T-helper 17 cell (primary cell): ENCODE measurements around the gene RELB. TPM values are rescaled to one million over a fixed set of nuclear protein-coding genes. Genes with fewer than 3 reads are reported as not detected.
"Not testable (repeated sequence)": the region's sequence is repeated elsewhere in the genome, so short reads cannot be mapped to it uniquely, and the experiment has no call there.

ENCODE experiments used
- ATAC-seq: fragments of 150-1000 bp; cut with Tn5 transposase; 2 replicates; pipeline ENCODE4 v1.10.0; 2021; ENCODE audit warnings: mild to moderate bottlenecking, moderate library complexity
- DNase-seq, 3 donors: peaks; one replicate each; pipeline versions ENCODE4 v3.0.0 to v3.0.0-alpha.2; 2020 to 2021
- H3K9me3 ChIP-seq: one replicate; pipeline ENCODE4 v1.7.0; 2013; ENCODE audit warnings: low read length, mild to moderate bottlenecking; ENCODE audit not compliant: control insufficient read depth, poor library complexity, severe bottlenecking
- H3K27ac Mint-ChIP-seq: one replicate; pipeline ENCODE4 v1.8.0; 2022; ENCODE audit warnings: mild to moderate bottlenecking, moderate library complexity, mixed read lengths
- H3K27me3 Mint-ChIP-seq: one replicate; pipeline ENCODE4 v1.8.0; 2022; ENCODE audit warnings: mixed read lengths
- H3K36me3 Mint-ChIP-seq: one replicate; pipeline ENCODE4 v1.8.0; 2022; ENCODE audit warnings: low read depth, mixed read lengths
- H3K4me1 Mint-ChIP-seq: one replicate; pipeline ENCODE4 v1.8.0; 2022; ENCODE audit warnings: mild to moderate bottlenecking, mixed read lengths
- H3K4me3 Mint-ChIP-seq: one replicate; pipeline ENCODE4 v1.8.0; 2022; ENCODE audit warnings: mild to moderate bottlenecking, moderate library complexity, mixed read lengths
- total RNA-seq, 4 donors: library from RNA in 2 of 4; stranded (reverse) in 2 of 4; gene quantifications; one replicate each; pipeline ENCODE4 v1.2.3 and lab custom pipeline; 2022 to 2026

Gene RELB
- total RNA-seq, 2 donors from 2014 or later: 128 to 136 TPM

DNA sequence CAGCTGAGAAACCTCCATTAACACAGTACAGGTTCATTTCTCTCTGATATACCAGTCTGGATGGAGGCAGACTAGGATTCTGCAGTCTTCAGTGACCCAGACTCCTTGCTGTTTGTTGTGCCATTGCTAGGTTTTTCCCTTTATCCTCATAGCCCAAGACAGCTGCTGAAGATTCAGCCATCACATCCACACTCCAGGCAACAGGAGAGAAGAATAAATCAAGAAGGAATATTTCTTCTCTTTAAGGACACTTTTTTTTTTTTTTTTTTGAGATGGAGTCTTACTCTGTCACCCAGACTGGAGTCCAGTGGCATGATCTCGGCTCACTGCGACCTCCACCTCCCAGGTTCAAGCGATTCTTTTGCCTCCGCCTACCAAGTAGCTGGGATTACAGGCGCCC lies 31.8 kb upstream of the RELB start:
- Mint-ChIP-seq H3K27me3 (no peaks in the 10 kb centered on the region), H3K36me3 (peaks cover 8% of the 10 kb centered on the region), H3K27ac (no peak overlapping the region), H3K4me3 (no peak overlapping the region), H3K4me1 (peaks cover 12% of the 10 kb centered on the region)
- DNase-seq (no peak), ATAC-seq (no peak)
- no peaks in the 10 kb centered on the region for H3K9me3 ChIP-seq

DNA sequence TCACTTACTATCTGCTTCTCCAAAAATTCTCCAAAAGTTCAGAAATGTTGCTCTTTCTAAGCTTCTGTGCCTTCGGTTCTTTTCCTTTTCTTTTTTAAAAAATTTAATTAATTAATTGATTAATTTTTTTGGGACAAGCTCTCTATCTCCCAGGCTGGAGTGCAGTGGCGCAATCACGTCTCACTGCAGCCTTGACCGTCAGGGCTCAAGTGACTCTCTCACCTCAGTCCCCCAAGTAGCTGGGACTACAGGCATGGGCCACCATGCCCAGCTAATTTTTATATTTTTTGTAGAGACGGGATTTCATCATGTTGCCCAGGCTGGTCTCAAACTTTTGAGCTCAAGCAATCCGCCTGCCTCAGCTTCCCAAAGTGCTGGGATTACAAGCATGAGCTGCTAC lies 29.8 kb upstream of the RELB start:
- ATAC-seq, H3K4me3 Mint-ChIP-seq, DNase-seq, H3K4me1 Mint-ChIP-seq, H3K9me3 ChIP-seq, H3K27me3 Mint-ChIP-seq, H3K27ac Mint-ChIP-seq, H3K36me3 Mint-ChIP-seq: not testable (repeated sequence)

GRCh38 chr19:44972802-44973201 lies 28.5 kb upstream of the RELB start:
- Mint-ChIP-seq H3K27ac (no peak overlapping the region), H3K36me3 (peaks cover 3% of the 10 kb centered on the region), H3K4me1 (peaks cover 7% of the 10 kb centered on the region), H3K27me3 (no peaks in the 10 kb centered on the region), H3K4me3 (no peak overlapping the region)
- ATAC-seq: no peak
- no peak for DNase-seq
- no peaks in the 10 kb centered on the region for H3K9me3 ChIP-seq

DNA sequence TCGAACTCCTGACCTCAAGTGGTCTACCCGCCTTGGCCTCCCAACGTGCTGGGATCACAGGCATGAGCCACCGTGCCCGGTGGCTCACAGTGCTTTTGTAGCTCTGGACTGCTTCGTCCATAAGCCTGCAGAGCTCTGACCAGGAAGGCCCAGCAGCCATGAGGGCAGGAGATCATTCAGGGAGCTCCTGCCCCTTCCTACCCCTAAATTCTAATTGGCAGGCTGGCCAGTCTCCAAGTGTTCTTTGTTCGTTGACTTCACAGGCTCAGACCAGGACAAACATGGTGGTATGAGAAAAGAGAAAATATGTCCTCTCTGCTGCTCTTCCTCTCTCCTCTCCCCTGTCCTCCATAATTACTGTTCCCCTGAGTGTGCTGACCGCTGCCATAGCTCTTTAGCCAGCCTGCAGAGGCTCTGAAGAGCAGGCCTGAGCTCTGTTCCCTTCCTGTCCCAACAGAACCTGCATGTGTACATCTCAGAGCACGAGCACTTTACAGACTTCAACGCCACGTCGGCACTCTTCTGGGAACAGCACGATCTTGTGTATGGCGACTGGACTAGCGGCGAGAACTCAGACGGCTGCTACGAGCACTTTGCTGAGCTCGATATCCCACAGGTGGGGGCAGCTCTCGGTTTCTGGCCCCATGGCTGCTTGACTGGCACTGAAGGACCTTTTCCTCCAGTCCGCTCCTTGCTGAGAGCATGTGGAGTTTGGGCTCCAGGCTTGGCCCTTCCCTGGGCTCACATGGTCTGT lies 27.1 kb upstream of the RELB start:
- Mint-ChIP-seq H3K27ac (no peak overlapping the region), H3K4me1 (peaks cover 4% of the 10 kb centered on the region), H3K4me3 (no peak overlapping the region), H3K36me3 (peaks cover 2% of the 10 kb centered on the region), H3K27me3 (no peaks in the 10 kb centered on the region)
- DNase-seq (no peak), ATAC-seq (no peak)
- H3K9me3 ChIP-seq: no peaks in the 10 kb centered on the region

- H3K4me1 Mint-ChIP-seq: peaks cover 4% of the 10 kb centered on the region
- H3K27ac Mint-ChIP-seq: no peak overlapping the region
- H3K9me3 ChIP-seq: no peaks in the 10 kb centered on the region
- DNase-seq: no peak
- ATAC-seq: no peak
- no peaks in the 10 kb centered on the region for H3K27me3 Mint-ChIP-seq
- no peak overlapping the region for H3K4me3 Mint-ChIP-seq
- H3K36me3 Mint-ChIP-seq: peaks cover 2% of the 10 kb centered on the region
Measured at GRCh38 chr19:44974857-44975256, 26.4 kb upstream of the RELB start.

DNA sequence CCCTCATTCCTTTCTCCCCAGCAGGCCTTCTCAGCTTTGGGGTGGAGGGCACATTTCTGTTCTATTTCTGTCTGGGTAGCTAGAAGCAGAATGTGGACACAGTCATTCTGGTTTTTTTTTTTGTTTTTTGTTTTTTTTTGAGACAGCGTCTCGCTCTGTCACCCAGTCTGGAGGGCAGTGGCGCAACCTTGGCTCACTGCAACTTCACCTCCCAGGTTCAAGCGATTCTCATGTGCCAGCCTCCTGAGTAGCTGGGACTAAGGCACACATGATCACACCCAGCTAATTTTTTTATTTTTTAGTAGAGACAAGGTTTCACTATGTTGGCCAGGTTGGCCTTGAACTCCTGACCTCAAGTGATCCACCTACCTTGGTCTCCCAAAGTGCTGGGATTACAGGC lies 25.8 kb upstream of the RELB start:
- Mint-ChIP-seq H3K27ac (no peak overlapping the region), H3K4me3 (no peak overlapping the region), H3K27me3 (no peaks in the 10 kb centered on the region), H3K4me1 (peaks cover 4% of the 10 kb centered on the region), H3K36me3 (peaks cover 2% of the 10 kb centered on the region)
- DNase-seq: no peak
- no peaks in the 10 kb centered on the region for H3K9me3 ChIP-seq
- no peak for ATAC-seq

- DNase-seq (no peak), ATAC-seq (no peak)
- peaks cover under 1% of the 10 kb centered on the region for H3K4me1 Mint-ChIP-seq
- no peak overlapping the region for H3K27ac Mint-ChIP-seq
- H3K4me3 Mint-ChIP-seq: no peak overlapping the region
- peaks cover 5% of the 10 kb centered on the region for H3K36me3 Mint-ChIP-seq
- H3K9me3 ChIP-seq: no peaks in the 10 kb centered on the region
- H3K27me3 Mint-ChIP-seq: no peaks in the 10 kb centered on the region
Measured at GRCh38 chr19:44984005-44984404, 17.3 kb upstream of the RELB start.

DNA sequence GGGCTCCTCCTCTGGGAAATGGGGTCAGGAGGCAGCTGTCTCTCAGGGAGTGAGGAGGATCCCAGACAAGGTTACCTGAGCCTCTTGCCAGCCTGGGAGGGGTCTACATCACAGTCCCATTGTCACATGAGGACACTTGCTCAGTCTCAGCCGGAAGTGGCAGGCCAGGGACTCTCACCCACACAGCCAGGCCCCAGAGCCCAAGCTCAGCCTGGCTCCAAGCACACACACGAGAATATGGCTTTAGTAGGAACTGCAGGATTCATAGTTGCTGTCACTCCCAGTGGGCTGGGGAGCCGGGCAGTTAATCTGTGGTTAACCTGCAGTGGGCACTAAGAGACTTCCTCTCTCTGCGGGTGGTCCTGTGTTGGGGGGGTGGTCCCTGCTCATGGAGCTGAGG lies 15.8 kb upstream of the RELB start:
- no peaks in the 10 kb centered on the region for H3K9me3 ChIP-seq
- H3K4me1 Mint-ChIP-seq: peaks cover 2% of the 10 kb centered on the region
- peak overlapping the region; percentile 75 for H3K27ac Mint-ChIP-seq
- no peak for ATAC-seq
- no peak overlapping the region for H3K4me3 Mint-ChIP-seq
- DNase-seq: no peak
- H3K36me3 Mint-ChIP-seq: peaks cover 5% of the 10 kb centered on the region
- no peaks in the 10 kb centered on the region for H3K27me3 Mint-ChIP-seq

DNA sequence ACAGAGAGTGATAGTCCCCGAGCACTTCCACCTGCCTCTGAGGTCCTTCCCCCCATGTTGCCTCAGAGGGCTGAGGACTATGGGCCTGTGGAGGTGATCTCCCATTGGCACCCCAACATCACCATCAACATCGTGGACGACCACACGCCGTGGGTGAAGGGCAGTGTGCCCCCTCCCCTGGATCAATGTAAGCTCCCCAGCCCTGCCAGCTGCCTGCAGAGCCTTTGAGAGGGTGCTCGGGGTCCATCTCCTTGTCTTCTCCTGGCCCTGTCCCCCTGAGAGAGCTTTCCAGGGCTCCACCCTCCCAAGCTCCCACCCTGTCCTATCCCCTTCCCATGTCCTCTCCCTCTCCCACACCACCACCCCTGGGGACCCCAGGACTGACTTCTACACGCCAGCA lies 14.9 kb upstream of the RELB start:
- H3K9me3 ChIP-seq: no peaks in the 10 kb centered on the region
- no peak for ATAC-seq
- H3K27me3 Mint-ChIP-seq: no peaks in the 10 kb centered on the region
- no peak for DNase-seq
- peaks cover 2% of the 10 kb centered on the region for H3K4me1 Mint-ChIP-seq
- peak overlapping the region; percentile 79 for H3K27ac Mint-ChIP-seq
- peaks cover 5% of the 10 kb centered on the region for H3K36me3 Mint-ChIP-seq
- H3K4me3 Mint-ChIP-seq: no peak overlapping the region

DNA sequence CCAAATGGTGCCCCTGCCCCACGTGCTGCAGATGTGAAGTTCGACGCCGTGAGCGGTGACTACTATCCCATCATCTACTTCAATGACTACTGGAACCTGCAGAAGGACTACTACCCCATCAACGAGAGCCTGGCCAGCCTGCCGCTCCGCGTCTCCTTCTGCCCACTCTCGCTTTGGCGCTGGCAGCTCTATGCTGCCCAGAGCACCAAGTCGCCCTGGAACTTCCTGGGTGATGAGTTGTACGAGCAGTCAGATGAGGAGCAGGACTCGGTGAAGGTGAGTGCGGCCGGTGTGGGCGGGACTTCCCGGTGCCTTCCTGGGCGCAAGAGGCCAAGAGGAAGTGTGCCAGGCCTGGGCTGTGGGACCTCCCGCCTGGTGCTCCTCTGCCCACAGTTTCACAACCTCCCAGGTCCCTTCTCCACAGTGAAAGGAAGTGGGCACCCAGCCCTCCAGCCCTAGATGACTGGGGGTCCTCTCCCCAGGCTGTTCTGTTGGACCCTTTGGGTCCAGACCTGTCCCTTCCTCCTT lies 14.1 kb upstream of the RELB start:
- H3K4me3 Mint-ChIP-seq: peak overlapping the region; percentile 7
- H3K4me1 Mint-ChIP-seq: peaks cover 2% of the 10 kb centered on the region
- peak overlapping the region; percentile 79 for H3K27ac Mint-ChIP-seq
- H3K9me3 ChIP-seq: no peaks in the 10 kb centered on the region
- no peaks in the 10 kb centered on the region for H3K27me3 Mint-ChIP-seq
- peaks cover 5% of the 10 kb centered on the region for H3K36me3 Mint-ChIP-seq
- DNase-seq (no peak), ATAC-seq (no peak)

GRCh38 chr19:44988273-44988672 lies 13.0 kb upstream of the RELB start:
- peaks cover 2% of the 10 kb centered on the region for H3K4me1 Mint-ChIP-seq
- peaks cover 5% of the 10 kb centered on the region for H3K36me3 Mint-ChIP-seq
- no peak for ATAC-seq
- H3K4me3 Mint-ChIP-seq: no peak overlapping the region
- no peaks in the 10 kb centered on the region for H3K9me3 ChIP-seq
- peak overlapping the region; percentile 27 for H3K27ac Mint-ChIP-seq
- no peak for DNase-seq
- H3K27me3 Mint-ChIP-seq: no peaks in the 10 kb centered on the region

- no peak overlapping the region for H3K4me3 Mint-ChIP-seq
Measured at GRCh38 chr19:44988896-44989556, 12.2 kb upstream of the RELB start.

DNA sequence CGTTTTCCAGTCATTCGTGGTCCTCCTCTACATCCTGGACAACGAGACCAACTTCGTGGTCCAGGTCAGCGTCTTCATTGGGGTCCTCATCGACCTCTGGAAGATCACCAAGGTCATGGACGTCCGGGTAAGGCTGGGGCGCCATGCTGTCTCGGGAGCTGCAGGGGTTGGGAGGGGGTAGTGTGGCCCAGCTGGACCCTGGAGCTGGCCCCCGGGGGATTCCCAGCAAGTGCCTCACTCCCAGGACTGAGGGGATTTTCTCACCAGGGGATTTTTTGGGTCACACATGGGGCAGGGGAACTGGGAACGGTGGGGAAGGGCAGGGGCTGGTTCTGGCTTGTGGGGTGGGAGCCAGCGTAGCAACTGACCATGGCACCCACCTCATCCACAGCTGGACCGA lies 10.8 kb upstream of the RELB start:
- Mint-ChIP-seq H3K4me1 (peaks cover 5% of the 10 kb centered on the region), H3K27ac (no peak overlapping the region), H3K4me3 (no peak overlapping the region), H3K36me3 (peaks cover 3% of the 10 kb centered on the region), H3K27me3 (no peaks in the 10 kb centered on the region)
- ATAC-seq: no peak
- no peak for DNase-seq
- H3K9me3 ChIP-seq: no peaks in the 10 kb centered on the region

More at GRCh38 chr19:44988896-44989556, 12.2 kb upstream of the RELB start:
- peak; percentile 47 to 64 (median 52) for DNase-seq
- Mint-ChIP-seq H3K27ac (peak overlapping the region; percentile 27), H3K36me3 (peaks cover 5% of the 10 kb centered on the region), H3K4me1 (peaks cover 2% of the 10 kb centered on the region), H3K27me3 (no peaks in the 10 kb centered on the region)
- ATAC-seq: peak; percentile 89
- H3K9me3 ChIP-seq: no peaks in the 10 kb centered on the region

GRCh38 chr19:44990966-44991365 lies 10.3 kb upstream of the RELB start:
- DNase-seq (no peak), ATAC-seq (no peak)
- no peaks in the 10 kb centered on the region for H3K9me3 ChIP-seq
- Mint-ChIP-seq H3K27me3 (no peaks in the 10 kb centered on the region), H3K27ac (no peak overlapping the region), H3K4me1 (peaks cover 5% of the 10 kb centered on the region), H3K4me3 (no peak overlapping the region), H3K36me3 (peaks cover 3% of the 10 kb centered on the region)
